IMR-90 (cell line): Measurements from ENCODE around the gene WDR49. TPM values are rescaled to one million over a fixed set of nuclear protein-coding genes. Genes with fewer than 3 reads are reported as not detected.

Experiments
- ATAC-seq: fragments of 200-7000 bp; cut with Tn5 transposase; 2 replicates; pipeline ENCODE4 v1.9.1; 2020; ENCODE audit warnings: low read depth, mild to moderate bottlenecking, moderate library complexity
- BruUV-seq: library from RNA; stranded (reverse); fragments of 400-500 nt; replicated peaks from 2 replicates; lab custom pipeline; 2021; lab: Mats Ljungman, UMichigan
- CTCF ChIA-PET: fragments of 300-600 bp; formaldehyde crosslinking; extraction: SDS; loops from one replicate; lab custom pipeline; 2021; ENCODE audit warnings: antibody characterized with exemption; lab: Yijun Ruan, JAX
- POLR2A ChIA-PET: fragments of 300-600 bp; sonication (Branson Sonifier 250); formaldehyde crosslinking; loops from one replicate; lab custom pipeline; 2022; ENCODE audit warnings: antibody characterized with exemption; ENCODE audit not compliant: unreplicated experiment; lab: Charles Lee
- DNase-seq: peaks from one replicate; pipeline ENCODE4 v3.0.0; 2013
- H2AFZ ChIP-seq: replicated peaks from 2 replicates; pipeline ENCODE3; 2013; ENCODE audit warnings: low read length, mild to moderate bottlenecking; ENCODE audit not compliant: poor library complexity
- H2AK5ac ChIP-seq: 2 replicates; pipeline ENCODE4 v1.6.1; 2013; ENCODE audit warnings: low read depth, low read length, inconsistent platforms
- H2AK9ac ChIP-seq: replicated peaks from 2 replicates; pipeline ENCODE3; 2013; ENCODE audit warnings: mild to moderate bottlenecking, low read depth, low read length, moderate library complexity; ENCODE audit not compliant: poor library complexity
- H2BK120ac ChIP-seq: 2 replicates; pipeline ENCODE4 v1.6.1; 2013; ENCODE audit warnings: low read depth, low read length, inconsistent platforms
- H2BK15ac ChIP-seq: 3 replicates; pipeline ENCODE4 v1.6.1; 2013; ENCODE audit warnings: low read depth, low read length, inconsistent platforms
- H2BK20ac ChIP-seq: 2 replicates; pipeline ENCODE4 v1.6.1; 2013; ENCODE audit warnings: low read depth, mild to moderate bottlenecking, inconsistent platforms, low read length, moderate library complexity
- H2BK5ac ChIP-seq: 2 replicates; pipeline ENCODE4 v1.6.1; 2013; ENCODE audit warnings: mild to moderate bottlenecking, low read depth, low read length, inconsistent platforms; ENCODE audit not compliant: poor library complexity, severe bottlenecking
- H3K14ac ChIP-seq: replicated peaks from 2 replicates; pipeline ENCODE4 v1.6.1; 2013; ENCODE audit warnings: low read depth, low read length, inconsistent platforms
- H3K18ac ChIP-seq: 2 replicates; pipeline ENCODE4 v1.6.1; 2013; ENCODE audit warnings: low read depth, low read length, control low read depth
- H3K23ac ChIP-seq: 2 replicates; pipeline ENCODE4 v1.6.1; 2013; ENCODE audit warnings: low read depth, low read length, inconsistent platforms
- H3K27ac ChIP-seq: 2 replicates; pipeline ENCODE4 v1.5.1; 2013; ENCODE audit warnings: mild to moderate bottlenecking, control low read depth, low read length; ENCODE audit not compliant: insufficient read depth
- H3K27me3 ChIP-seq: 2 replicates; pipeline ENCODE4 v1.6.1; 2013; ENCODE audit warnings: low read length; ENCODE audit not compliant: control insufficient read depth, insufficient read depth
- H3K36me3 ChIP-seq: 2 replicates; pipeline ENCODE4 v1.6.1; 2013; ENCODE audit warnings: low read length, mixed read lengths; ENCODE audit not compliant: control insufficient read depth, insufficient read depth
- H3K4ac ChIP-seq: 2 replicates; pipeline ENCODE4 v1.6.1; 2013; ENCODE audit warnings: low read depth, low read length, inconsistent platforms
- H3K4me1 ChIP-seq: 2 replicates; pipeline ENCODE4 v1.6.1; 2013; ENCODE audit warnings: low read length, mixed read lengths; ENCODE audit not compliant: control insufficient read depth, insufficient read depth
- H3K4me2 ChIP-seq: 2 replicates; pipeline ENCODE4 v1.6.1; 2013; ENCODE audit warnings: low read depth, mild to moderate bottlenecking, control low read depth, low read length, moderate library complexity
- H3K4me3 ChIP-seq: 2 replicates; pipeline ENCODE4 v1.5.1; 2013; ENCODE audit warnings: low read depth, mild to moderate bottlenecking, control low read depth, low read length, moderate library complexity; ENCODE audit not compliant: insufficient read depth
- H3K56ac ChIP-seq: 2 replicates; pipeline ENCODE4 v1.6.1; 2013; ENCODE audit warnings: low read length, inconsistent platforms; ENCODE audit not compliant: insufficient read depth; ENCODE audit errors: extremely low read depth
- H3K79me1 ChIP-seq, 2 experiments: 2 replicates each; pipeline ENCODE4 v1.6.1; 2013; ENCODE audit warnings: low read length in 2 of 2, inconsistent platforms in 1 of 2, low read depth in 1 of 2
- H3K9ac ChIP-seq: 2 replicates; pipeline ENCODE4 v1.6.1; 2013; ENCODE audit warnings: low read depth, low read length, control low read depth
- H3K9me1 ChIP-seq: 2 replicates; pipeline ENCODE4 v1.6.1; 2013; ENCODE audit warnings: low read length, inconsistent platforms; ENCODE audit not compliant: insufficient read depth
- H3K9me3 ChIP-seq: 2 replicates; pipeline ENCODE4 v1.6.1; 2013; ENCODE audit warnings: low read length; ENCODE audit not compliant: control insufficient read depth, insufficient read depth
- H4K20me1 ChIP-seq: 2 replicates; pipeline ENCODE4 v1.6.1; 2013; ENCODE audit warnings: low read length, inconsistent platforms; ENCODE audit not compliant: insufficient read depth
- H4K5ac ChIP-seq: 2 replicates; pipeline ENCODE4 v1.6.1; 2013; ENCODE audit warnings: mild to moderate bottlenecking, low read depth, low read length, control low read depth
- H4K8ac ChIP-seq, 2 experiments: 2 replicates each; pipeline ENCODE4 v1.6.1; 2013; ENCODE audit warnings: low read depth in 2 of 2, low read length in 2 of 2, control low read depth in 1 of 2, inconsistent platforms in 1 of 2
- H4K91ac ChIP-seq: 2 replicates; pipeline ENCODE4 v1.6.1; 2013; ENCODE audit warnings: low read depth, low read length, inconsistent platforms; ENCODE audit not compliant: insufficient read depth
- CEBPB ChIP-seq: IDR thresholded peaks from 2 replicates; pipeline ENCODE4 v1.6.1; 2012; ENCODE audit warnings: low read depth, low read length, improper control_type of control experiment
- CHD1 ChIP-seq: IDR thresholded peaks from 2 replicates; pipeline ENCODE4 v1.6.1; 2012; ENCODE audit warnings: low read depth, low read length, improper control_type of control experiment
- MAFK ChIP-seq: IDR thresholded peaks from 2 replicates; pipeline ENCODE4 v1.6.1; 2012; ENCODE audit warnings: low read depth, low read length, improper control_type of control experiment
- POLR2A ChIP-seq: IDR thresholded peaks from 2 replicates; pipeline ENCODE4 v1.6.1; 2012; ENCODE audit warnings: mild to moderate bottlenecking, low read depth, low read length
- RAD21 ChIP-seq: IDR thresholded peaks from 2 replicates; pipeline ENCODE4 v1.6.1; 2012; ENCODE audit warnings: low read length, improper control_type of control experiment
- RCOR1 ChIP-seq: IDR thresholded peaks from 2 replicates; pipeline ENCODE4 v1.6.1; 2012; ENCODE audit warnings: mild to moderate bottlenecking, low read length, improper control_type of control experiment; ENCODE audit not compliant: insufficient replicate concordance
- RFX5 ChIP-seq: IDR thresholded peaks from 2 replicates; pipeline ENCODE4 v1.8.0; 2012; ENCODE audit warnings: low read depth, mild to moderate bottlenecking, low read length, moderate library complexity
- SMC3 ChIP-seq: fragments of 150-350 bp; IDR thresholded peaks from 2 replicates; pipeline ENCODE4 v1.6.1; 2016; ENCODE audit warnings: low read depth, mild to moderate bottlenecking, antibody characterized with exemption, low read length, moderate library complexity
- USF2 ChIP-seq: fragments of 150-350 bp; IDR thresholded peaks from 2 replicates; pipeline ENCODE4 v1.6.1; 2017; ENCODE audit warnings: mild to moderate bottlenecking, antibody characterized with exemption, low read length, low read depth
- WGBS, 2 experiments: methylation state at CpG; one replicate each; pipeline versions ENCODE4 v1.1.5 to v1.1.7; 2013; ENCODE audit warnings: missing lambda C conversion rate in 2 of 2; ENCODE audit not compliant: insufficient read length in 1 of 2; ENCODE audit errors: extremely low coverage in 2 of 2; 5-methylcytosine and 5-hydroxymethylcytosine counted together
- dilution Hi-C: fragments of 300-500 bp; cut with HindIII; formaldehyde crosslinking; loops from one replicate; pipeline ENCODE4 v1.14.3; 2018; ENCODE audit warnings: low sequenced_read_pairs; ENCODE audit not compliant: unreplicated experiment
- in situ Hi-C: fragments of 300-500 bp; cut with MboI; formaldehyde crosslinking; loops from 3 replicates; pipeline ENCODE4 v1.14.3; 2019; ENCODE audit warnings: low sequenced_read_pairs, inconsistent platforms, mixed read lengths
- intact Hi-C: fragments of 100-400 bp; cut with micrococcal nuclease; formaldehyde crosslinking; loops from 2 replicates; pipeline ENCODE4 v1.10.0; 2022
- polyA plus RNA-seq, 3 experiments: library from polyadenylated mRNA; depleted of rRNA; stranded (reverse); fragments of >200 nt; gene quantifications; 2 replicates each; pipeline ENCODE4 v1.2.3, GENCODE V29; 2012; ENCODE audit warnings: low replicate concordance in 1 of 3
- total RNA-seq: library from RNA; depleted of rRNA; stranded (reverse); fragments of >200 nt; gene quantifications from 2 replicates; pipeline ENCODE4 v1.2.3, GENCODE V29; 2012
- TF ChIP-seq, protein P1 (sequence below): conservative IDR thresholded peaks from 2 replicates; pipeline ENCODE4 v1.5.1; 2012; ENCODE audit warnings: mild to moderate bottlenecking, low read depth, low read length, improper control_type of control experiment
- TF ChIP-seq, protein P2 (sequence below): fragments of 150-350 bp; IDR thresholded peaks from 2 replicates; pipeline ENCODE4 v1.6.1; 2016; ENCODE audit warnings: low read depth, mild to moderate bottlenecking, low read length, moderate library complexity, borderline replicate concordance

Gene WDR49
- total and polyA plus RNA-seq, 2 of the 4 experiments (the other 2 are of a cell fraction): not detected

DNA sequence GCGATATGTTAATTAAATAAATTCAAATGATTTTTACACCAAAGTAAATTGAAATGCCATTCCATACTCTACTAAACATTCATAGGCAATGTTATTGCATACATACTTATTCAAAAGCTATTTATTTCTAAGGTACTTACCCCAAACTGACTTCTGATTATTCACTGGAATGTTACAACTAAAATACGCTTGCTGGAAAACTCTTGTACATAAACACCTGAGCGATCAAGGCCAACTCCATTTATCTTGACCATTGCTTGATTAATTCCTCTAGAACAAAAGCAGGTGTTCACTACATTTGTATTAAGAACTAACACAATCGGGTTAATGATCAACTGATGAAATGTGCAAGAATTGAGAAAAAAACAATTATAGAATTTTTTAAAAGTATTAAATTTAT is 179.9 kb downstream of the WDR49 start, which contains the start of gene SERPINI2:
Gene SERPINI2 (minus strand): TSS at position 180 of the 400 bp plus-strand sequence. CDS start 2,208 bp downstream, outside the sequence.
- no peak within 1 kb of the TSS for H3K56ac ChIP-seq
- no peak within 1 kb of the TSS for H2BK15ac ChIP-seq
- ATAC-seq (no peak), DNase-seq (no peak)
- no peak within 1 kb of the TSS for H3K4ac ChIP-seq
- no peak within 1 kb of the TSS for H2AK5ac ChIP-seq
- no peaks in the 10 kb centered on the region for H3K9me1 ChIP-seq
- no peak within 1 kb of the TSS for H3K9ac ChIP-seq
- H3K23ac ChIP-seq: no peak within 1 kb of the TSS
- H3K27ac ChIP-seq: no peak within 1 kb of the TSS
- no peaks in the 10 kb centered on the region for H3K9me3 ChIP-seq
- in situ Hi-C loops: no loop called here
- no peaks in the 10 kb centered on the region for H3K79me1 ChIP-seq
- H3K14ac ChIP-seq: no peak within 1 kb of the TSS
- H2BK120ac ChIP-seq: no peak within 1 kb of the TSS
- no peak within 1 kb of the TSS for H3K4me2 ChIP-seq
- H3K27me3 ChIP-seq: no peaks in the 10 kb centered on the region
- H4K8ac ChIP-seq: no peak within 1 kb of the TSS
- H4K5ac ChIP-seq: no peak within 1 kb of the TSS
- no peaks in the 10 kb centered on the region for H4K20me1 ChIP-seq
- no peak within 1 kb of the TSS for H4K91ac ChIP-seq
- no peak within 1 kb of the TSS for H2BK5ac ChIP-seq
- no peak within 1 kb of the TSS for H3K18ac ChIP-seq
- ChIA-PET CTCF (no interaction called here), POLR2A (no interaction called here)
- no peak within 1 kb of the TSS for H2AK9ac ChIP-seq
- no CpG with 5 or more reads among the region's 4 CpGs for WGBS, 2 experiments
- intact Hi-C loops: no loop called here
- TF ChIP-seq CHD1: no peak
- no peak for TF ChIP-seq RFX5
- no peak for TF ChIP-seq CEBPB
- no peak for TF ChIP-seq RCOR1
- no peak for TF ChIP-seq SMC3
- no peak for TF ChIP-seq USF2
- TF ChIP-seq MAFK: no peak
- TF ChIP-seq, protein P1, sequence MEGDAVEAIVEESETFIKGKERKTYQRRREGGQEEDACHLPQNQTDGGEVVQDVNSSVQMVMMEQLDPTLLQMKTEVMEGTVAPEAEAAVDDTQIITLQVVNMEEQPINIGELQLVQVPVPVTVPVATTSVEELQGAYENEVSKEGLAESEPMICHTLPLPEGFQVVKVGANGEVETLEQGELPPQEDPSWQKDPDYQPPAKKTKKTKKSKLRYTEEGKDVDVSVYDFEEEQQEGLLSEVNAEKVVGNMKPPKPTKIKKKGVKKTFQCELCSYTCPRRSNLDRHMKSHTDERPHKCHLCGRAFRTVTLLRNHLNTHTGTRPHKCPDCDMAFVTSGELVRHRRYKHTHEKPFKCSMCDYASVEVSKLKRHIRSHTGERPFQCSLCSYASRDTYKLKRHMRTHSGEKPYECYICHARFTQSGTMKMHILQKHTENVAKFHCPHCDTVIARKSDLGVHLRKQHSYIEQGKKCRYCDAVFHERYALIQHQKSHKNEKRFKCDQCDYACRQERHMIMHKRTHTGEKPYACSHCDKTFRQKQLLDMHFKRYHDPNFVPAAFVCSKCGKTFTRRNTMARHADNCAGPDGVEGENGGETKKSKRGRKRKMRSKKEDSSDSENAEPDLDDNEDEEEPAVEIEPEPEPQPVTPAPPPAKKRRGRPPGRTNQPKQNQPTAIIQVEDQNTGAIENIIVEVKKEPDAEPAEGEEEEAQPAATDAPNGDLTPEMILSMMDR: no peak
- TF ChIP-seq POLR2A: no peak
- no peak for TF ChIP-seq RAD21
- TF ChIP-seq, protein P2, sequence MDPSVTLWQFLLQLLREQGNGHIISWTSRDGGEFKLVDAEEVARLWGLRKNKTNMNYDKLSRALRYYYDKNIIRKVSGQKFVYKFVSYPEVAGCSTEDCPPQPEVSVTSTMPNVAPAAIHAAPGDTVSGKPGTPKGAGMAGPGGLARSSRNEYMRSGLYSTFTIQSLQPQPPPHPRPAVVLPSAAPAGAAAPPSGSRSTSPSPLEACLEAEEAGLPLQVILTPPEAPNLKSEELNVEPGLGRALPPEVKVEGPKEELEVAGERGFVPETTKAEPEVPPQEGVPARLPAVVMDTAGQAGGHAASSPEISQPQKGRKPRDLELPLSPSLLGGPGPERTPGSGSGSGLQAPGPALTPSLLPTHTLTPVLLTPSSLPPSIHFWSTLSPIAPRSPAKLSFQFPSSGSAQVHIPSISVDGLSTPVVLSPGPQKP: no peak
- no peak within 1 kb of the TSS for H3K4me3 ChIP-seq
- no TSS peak for BruUV-seq
- H3K36me3 ChIP-seq: no peaks in the 10 kb centered on the region
- dilution Hi-C loops: no loop called here
- H3K4me1 ChIP-seq: no peaks in the 10 kb centered on the region
- H2BK20ac ChIP-seq: no peak within 1 kb of the TSS
- H2AFZ ChIP-seq: no peak within 1 kb of the TSS
